SKM-1 (cell line): Measurements from ENCODE around the gene DHX16.
A peak's percentile ranks its signal among the peaks of the same experiment; 100 is the strongest.

Source experiments
- DNase-seq: peaks from one replicate; lab custom pipeline; 2025; ENCODE audit not compliant: unreplicated experiment; lab: John Stamatoyannopoulos, UW

The DHX16 gene

GRCh38 chr6:30640481-30640880 lies 32.3 kb downstream of the DHX16 start:
- no peak for DNase-seq

DNA sequence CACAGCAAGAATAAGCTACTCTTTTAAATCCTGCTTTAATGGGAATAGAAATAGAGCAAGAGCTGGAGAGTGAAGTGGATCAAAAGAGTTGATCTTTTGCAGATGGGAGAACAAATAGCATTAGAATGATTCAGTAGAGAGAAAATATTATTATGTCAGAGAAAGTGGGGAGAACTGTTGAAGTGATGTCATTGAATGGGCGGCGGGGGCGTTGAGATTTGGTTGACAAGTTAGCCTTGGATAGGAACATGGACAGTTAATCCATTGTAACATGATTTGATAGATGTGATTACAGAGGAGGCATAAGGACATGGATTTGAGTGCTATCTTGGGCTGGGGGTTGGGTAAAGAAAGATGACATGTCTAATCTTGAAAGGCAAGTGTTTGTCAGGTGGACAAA lies 37.0 kb downstream of the DHX16 start:
- no peak for DNase-seq

DNA sequence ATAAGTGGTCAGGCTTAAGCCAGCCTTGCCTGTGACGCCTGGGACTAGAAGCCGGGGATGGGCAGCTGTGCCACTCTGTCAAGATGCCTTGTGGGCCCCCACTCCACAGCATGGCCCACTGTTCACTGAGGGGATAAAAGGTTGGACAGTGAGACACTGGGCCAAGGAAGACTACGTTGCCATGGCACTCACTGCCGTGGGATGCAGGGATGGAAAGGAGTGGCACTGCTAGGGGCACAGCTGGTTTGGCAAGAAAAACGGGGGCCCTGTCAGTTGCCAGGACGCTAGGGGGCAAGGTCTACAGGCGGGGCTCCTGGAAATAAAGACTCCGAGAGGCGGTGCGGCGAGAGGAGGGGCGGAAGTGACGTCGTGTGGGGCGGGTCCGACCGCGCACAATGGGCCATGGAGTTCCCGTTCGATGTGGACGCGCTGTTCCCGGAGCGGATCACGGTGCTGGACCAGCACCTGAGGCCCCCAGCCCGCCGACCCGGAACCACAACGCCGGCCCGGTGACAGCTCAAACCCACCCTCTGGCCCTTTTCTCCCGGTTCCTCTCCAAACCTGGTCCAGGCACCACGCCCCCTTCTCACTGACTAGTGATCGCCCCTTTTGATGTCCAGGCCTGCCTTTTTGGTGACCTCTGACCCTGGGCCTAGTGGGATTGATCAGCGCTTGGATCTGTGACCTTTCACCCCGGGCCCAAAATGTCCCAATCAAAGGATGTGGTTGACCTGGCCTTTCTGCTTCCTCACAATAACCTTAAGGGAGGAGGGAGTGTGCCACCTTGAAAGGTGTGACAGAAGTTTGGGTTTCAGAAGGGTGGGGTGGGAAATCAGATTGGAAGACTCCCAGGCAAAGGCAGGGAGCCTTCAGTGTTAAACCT lies 46.1 kb downstream of the DHX16 start, which contains the start of gene ATAT1:
TSS of gene ATAT1 (plus strand) at position 391 of the 883 bp plus-strand sequence.
- DNase-seq: no peak

DNA sequence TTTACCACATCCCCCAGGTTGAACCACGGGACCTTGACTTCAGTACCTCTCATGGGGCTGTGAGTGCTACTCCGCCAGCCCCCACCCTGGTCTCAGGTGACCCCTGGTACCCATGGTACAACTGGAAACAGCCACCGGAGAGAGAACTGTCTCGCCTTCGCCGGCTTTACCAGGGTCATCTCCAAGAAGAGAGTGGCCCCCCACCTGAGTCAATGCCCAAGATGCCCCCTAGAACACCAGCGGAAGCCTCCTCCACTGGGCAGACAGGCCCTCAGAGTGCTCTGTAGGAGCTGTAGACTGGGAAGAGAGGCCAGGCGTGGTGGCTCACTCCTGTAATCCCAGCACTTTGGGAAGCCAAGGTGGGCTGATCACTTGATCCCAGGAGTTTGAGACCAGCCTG lies 47.3 kb downstream of the DHX16 start:
- DNase-seq: no peak

DNA sequence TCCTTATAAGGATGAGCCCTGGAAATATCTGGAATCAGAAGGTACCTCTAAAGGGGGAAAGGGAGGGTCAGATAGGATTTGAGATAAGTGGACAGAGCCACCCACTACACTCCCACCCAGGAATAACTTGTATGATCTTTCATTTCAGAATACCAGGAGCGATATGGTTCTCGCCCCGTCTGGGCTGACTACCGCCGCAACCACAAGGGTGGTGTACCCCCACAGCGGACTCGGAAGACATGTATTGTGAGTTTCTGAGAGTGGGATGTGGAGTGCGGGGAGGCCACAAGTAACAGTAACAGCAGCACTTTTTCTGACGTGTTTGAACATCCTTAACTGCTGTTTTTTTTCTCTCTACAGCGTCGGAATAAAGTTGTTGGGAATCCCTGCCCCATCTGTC lies 53.2 kb downstream of the DHX16 start:
- DNase-seq: no peak

DNA sequence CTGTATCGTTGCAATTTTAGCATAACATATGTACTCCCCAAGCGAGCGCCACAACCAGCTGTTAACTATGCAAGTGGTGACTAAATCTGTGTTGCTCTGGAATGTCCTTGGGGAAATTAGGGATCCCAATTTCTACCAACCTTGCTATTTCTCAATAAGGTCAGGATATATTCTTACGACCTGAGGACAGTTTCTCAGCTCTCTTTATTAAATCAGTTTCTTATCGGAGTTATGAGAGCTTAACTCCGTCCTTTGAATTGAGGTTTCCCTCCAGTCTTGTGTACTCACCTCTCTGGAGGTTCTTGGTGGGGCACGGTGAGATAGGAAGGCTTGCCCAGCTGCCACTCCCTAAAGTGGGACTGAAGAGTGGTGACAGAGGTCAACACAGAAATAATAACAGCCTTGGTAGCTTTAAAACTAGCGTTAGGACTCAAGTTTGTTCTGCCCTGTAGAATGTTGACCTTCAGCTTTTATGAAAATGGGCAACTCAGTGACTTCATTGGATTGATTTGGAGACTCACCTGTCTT lies 54.5 kb downstream of the DHX16 start:
- no peak for DNase-seq

GRCh38 chr6:30617565-30618269 lies 55.1 kb downstream of the DHX16 start, which contains the start of gene MRPS18B:
Gene MRPS18B (plus strand): TSS chr6:30617840. CDS start chr6:30617866, 26 bp downstream.
- DNase-seq: peak; percentile 96

GRCh38 chr6:30616811-30617564 lies 55.8 kb downstream of the DHX16 start, which contains the start of gene PPP1R10:
Gene PPP1R10 (minus strand): TSS chr6:30617243. CDS start chr6:30609944, 7,299 bp downstream.
- peak; percentile 100 for DNase-seq

DNA sequence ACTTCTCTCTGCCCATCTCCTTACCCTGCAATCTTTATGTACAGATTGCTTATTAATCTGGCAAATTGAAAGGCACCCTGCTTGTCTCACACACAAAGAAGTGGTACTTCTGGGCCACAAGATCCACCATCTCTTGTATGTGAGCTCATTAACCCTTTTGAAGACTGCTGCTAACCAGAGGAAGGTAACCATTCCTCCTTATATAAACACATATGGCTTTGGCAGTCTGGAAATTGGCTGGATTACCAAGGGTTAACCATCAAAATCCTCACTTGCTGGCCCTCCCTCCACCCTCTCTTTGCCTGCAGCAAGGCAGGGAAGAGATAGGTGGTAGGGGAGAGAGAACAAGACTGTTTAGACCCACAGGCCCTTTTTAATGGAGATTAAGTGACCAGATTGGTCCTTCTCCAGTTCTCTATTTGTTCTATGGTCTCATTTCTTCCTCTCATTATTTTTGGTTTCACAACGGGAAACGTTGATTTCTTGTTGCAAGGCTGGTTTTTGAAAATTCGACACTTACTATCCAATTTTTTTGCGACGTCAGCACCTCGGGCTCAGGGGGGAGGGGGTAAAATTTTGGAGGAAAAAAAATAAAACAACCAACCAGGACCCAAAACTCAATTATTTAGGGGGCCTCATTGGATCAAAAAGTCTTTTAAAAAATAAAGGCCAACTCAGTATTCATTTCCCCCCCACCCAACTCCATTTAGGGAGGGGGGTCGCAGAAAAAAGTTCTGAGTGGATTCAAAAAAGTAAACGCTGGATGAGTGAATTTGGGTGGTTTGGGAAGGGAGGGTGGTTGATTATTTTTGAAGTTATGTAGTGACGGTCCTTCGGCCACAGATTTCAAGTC lies 56.6 kb downstream of the DHX16 start:
- DNase-seq: no peak

GRCh38 chr6:30615219-30615957 lies 57.4 kb downstream of the DHX16 start:
- DNase-seq: no peak

DNA sequence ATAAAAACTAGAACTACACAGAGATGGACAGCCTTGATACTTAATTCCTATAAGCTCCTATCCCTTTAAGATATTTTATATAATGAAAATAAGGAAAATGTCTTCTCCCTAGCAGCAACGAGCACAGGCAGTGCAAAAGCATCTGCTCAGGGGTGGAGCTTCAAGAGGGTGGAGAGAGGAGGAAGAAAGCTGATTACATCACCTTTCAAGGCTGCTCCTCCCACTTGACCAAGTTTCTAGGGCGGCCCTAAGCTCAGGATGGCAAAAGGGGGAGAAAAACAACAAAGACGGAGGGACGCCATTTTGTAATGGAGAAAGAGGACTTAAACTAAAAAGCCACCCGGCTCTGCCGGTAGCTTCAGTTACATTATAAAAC lies 58.0 kb downstream of the DHX16 start:
- DNase-seq: peak; percentile 97

DNA sequence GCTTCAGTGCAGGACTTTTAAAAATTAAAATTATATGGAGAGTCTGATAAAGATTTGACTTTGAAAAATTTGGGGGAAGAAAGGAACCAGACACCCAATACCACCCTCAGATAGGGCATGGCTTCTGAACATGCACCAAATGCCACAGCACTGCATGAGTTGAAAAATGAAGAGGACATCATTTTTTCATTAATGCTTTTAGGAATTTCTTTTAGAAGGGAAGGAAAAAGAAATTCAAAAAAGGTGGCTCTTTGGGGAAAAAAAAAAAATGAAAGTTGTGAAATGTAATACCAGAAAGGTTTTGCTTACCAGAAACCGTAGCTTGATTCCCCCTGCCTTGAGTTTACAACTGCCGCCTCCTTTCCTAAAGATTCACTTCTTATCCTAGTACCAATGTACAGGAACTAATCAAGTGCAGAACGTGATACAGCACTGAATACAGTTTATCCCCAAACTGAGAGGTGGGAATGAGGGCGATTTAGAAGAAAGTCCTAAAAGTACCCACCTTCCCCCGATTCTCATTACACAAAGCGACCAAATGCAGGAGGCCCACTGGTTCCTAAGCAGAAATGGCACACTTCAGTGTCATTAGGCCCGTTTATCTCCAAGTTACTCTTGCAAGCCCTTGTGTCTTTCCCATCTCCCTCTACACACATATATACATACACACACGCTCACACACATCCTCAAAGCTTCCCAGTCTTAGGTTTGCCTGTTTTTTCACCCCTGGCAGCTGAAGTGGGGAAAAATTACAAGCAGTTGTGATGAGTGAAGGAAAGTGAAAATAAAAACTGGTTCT lies 58.6 kb downstream of the DHX16 start:
- no peak for DNase-seq

GRCh38 chr6:30613251-30614043 lies 59.4 kb downstream of the DHX16 start:
- no peak for DNase-seq

DNA sequence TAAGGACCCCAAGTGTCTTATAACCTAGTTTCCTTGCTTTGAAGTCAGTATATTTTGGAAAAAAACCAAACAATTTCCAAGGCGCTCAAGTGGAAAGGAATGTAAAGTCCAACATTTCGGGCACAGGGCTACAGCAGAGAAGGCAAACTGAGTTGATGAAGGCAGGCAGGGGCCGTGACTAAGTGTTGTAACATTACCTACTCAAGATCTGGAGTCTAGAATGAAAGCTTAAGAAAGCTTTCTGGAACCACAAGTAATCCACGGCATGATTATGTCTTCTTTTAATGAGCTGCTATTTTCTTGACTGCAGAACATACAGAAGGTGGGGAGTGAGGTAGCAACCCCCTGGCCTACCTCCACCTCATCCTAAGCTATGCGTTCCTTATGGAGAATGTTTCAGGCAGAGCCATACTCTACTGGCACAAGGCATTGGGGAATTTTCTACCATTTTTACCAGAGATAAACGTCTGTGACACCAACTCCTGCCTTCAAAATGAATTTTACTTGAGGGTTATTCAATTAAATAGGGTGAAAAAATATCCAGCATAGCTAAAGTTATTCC lies 60.0 kb downstream of the DHX16 start:
- DNase-seq: no peak

- DNase-seq: no peak
Observed at GRCh38 chr6:30612213-30612612, 60.6 kb downstream of the DHX16 start.

- no peak for DNase-seq
Observed at GRCh38 chr6:30611856-30612194, 61.0 kb downstream of the DHX16 start.

GRCh38 chr6:30611150-30611855 lies 61.5 kb downstream of the DHX16 start:
- no peak for DNase-seq
